ENCODE measurements around the gene SPSB1. TPM values are rescaled to one million over a fixed set of nuclear protein-coding genes. Genes with fewer than 3 reads are reported as not detected.

The SPSB1 gene
- polyA plus RNA-seq (ENCODE audit: insufficient read length in 10 of 10), result 10 to 100 TPM in 1 of 10 donors, 1 to 10 TPM in 9; 4.8 to 11.3 (median 8.2) TPM
- long read RNA-seq, donor 1, result 0 reads
- long read RNA-seq, donor 2, partial matches to known transcripts, result 0 of 5 reads
- long read RNA-seq, donor 2, other reads (novel, unspliced or antisense), result 0 of 5 reads
- long read RNA-seq, donor 3, result 0 reads
- long read RNA-seq, donor 4, partial matches to known transcripts, result 0 of 4 reads
- long read RNA-seq, donor 4, other reads (novel, unspliced or antisense), result 0 of 4 reads
- long read RNA-seq, donor 5, transcript SPSB1-201 (3 exons, 3,120 nt), result major isoform, 6 of 8 reads
- long read RNA-seq, donor 5, partial matches to known transcripts, result 0 of 8 reads
- long read RNA-seq, donor 5, other reads (novel, unspliced or antisense), result 0 of 8 reads
- long read RNA-seq, donor 6, partial matches to known transcripts, result 0 of 2 reads
- long read RNA-seq, donor 6, other reads (novel, unspliced or antisense), result 0 of 2 reads
- long read RNA-seq, donor 7, partial matches to known transcripts, result 0 of 1 reads
- long read RNA-seq, donor 7, other reads (novel, unspliced or antisense), result 0 of 1 reads
- long read RNA-seq, donor 8, partial matches to known transcripts, result 0 of 2 reads
- long read RNA-seq, donor 8, other reads (novel, unspliced or antisense), result 0 of 2 reads
- long read RNA-seq, donor 9, result 0 reads

- peak; percentile 73 to 85 (median 78) for DNase-seq
Measured at GRCh38 chr1:9292361-9293240, at the start of gene SPSB1. SPSB1 (plus strand) TSS chr1:9292894; CDS start chr1:9355892, 62,998 bp downstream.

GRCh38 chr1:9243066-9243739 lies 49.5 kb upstream of the SPSB1 start:
- no peak for DNase-seq

GRCh38 chr1:9244501-9245229 lies 48.0 kb upstream of the SPSB1 start:
- DNase-seq, result no peak

GRCh38 chr1:9245230-9245619 lies 47.5 kb upstream of the SPSB1 start:
- no peak for DNase-seq

GRCh38 chr1:9245661-9246060 lies 47.0 kb upstream of the SPSB1 start:
- no peak for DNase-seq

- no peak for DNase-seq
Measured at GRCh38 chr1:9246215-9246614, 46.5 kb upstream of the SPSB1 start.

GRCh38 chr1:9246841-9247785 lies 45.6 kb upstream of the SPSB1 start:
- DNase-seq, result no peak

- DNase-seq, result no peak
Measured at GRCh38 chr1:9247894-9248293, 44.8 kb upstream of the SPSB1 start.

GRCh38 chr1:9248341-9249262 lies 44.1 kb upstream of the SPSB1 start:
- DNase-seq, result no peak

GRCh38 chr1:9249263-9249533 lies 43.5 kb upstream of the SPSB1 start:
- DNase-seq, result no peak

GRCh38 chr1:9249534-9250410 lies 42.9 kb upstream of the SPSB1 start:
- no peak for DNase-seq

- DNase-seq, result no peak
Measured at GRCh38 chr1:9250411-9251381, 42.0 kb upstream of the SPSB1 start.

- DNase-seq, result no peak
Measured at GRCh38 chr1:9251501-9251900, 41.2 kb upstream of the SPSB1 start.

GRCh38 chr1:9253004-9253403 lies 39.7 kb upstream of the SPSB1 start:
- DNase-seq, result no peak

GRCh38 chr1:9253453-9254105 lies 39.1 kb upstream of the SPSB1 start:
- DNase-seq, result no peak

- no peak for DNase-seq
Measured at GRCh38 chr1:9256332-9256731, 36.4 kb upstream of the SPSB1 start.
